Measurements from ENCODE around the gene SUN3. TPM values are rescaled to one million over a fixed set of nuclear protein-coding genes. Genes with fewer than 3 reads are reported as not detected.

SUN3 gene
- total and polyA plus RNA-seq, 3 donors from 2014 or later, result 12.8 to 64.5 (median 29.1) TPM

- Histone ChIP-seq H3K4me3 (no peak overlapping the region), H3K27me3 (no peaks in the 10 kb centered on the region), H3K4me1 (no peaks in the 10 kb centered on the region), H3K9me3 (no peaks in the 10 kb centered on the region), H3K27ac (no peak overlapping the region), H3K36me3 (ENCODE audit: low read depth, missing control alignments) (no peaks in the 10 kb centered on the region)
- TF ChIP-seq POLR2A (IDR thresholded peaks at IDR 0.05) (no peak), CTCF (IDR thresholded peaks at IDR 0.05) (no peak)
- DNase-seq, result no peak
- intact Hi-C loops (cut with DNase I; ENCODE audit: low total_unique reads), result no loop called here
- WGBS, 2 donors, result 80 to 83% methylated on average over 5 of the region's 5 CpGs
Observed at GRCh38 chr7:47965456-47965855, 63.5 kb downstream of the SUN3 start.

- H3K36me3 ChIP-seq (ENCODE audit: low read depth, missing control alignments), result no peaks in the 10 kb centered on the region
- no peak overlapping the region for H3K4me3 ChIP-seq
- WGBS, 2 donors, result 75 to 88% methylated on average over 3 of the region's 3 CpGs
- H3K27ac ChIP-seq, result no peak overlapping the region
- TF ChIP-seq CTCF (IDR thresholded peaks at IDR 0.05) (no peak), POLR2A (IDR thresholded peaks at IDR 0.05) (no peak)
- no peak for DNase-seq
- H3K27me3 ChIP-seq, result no peaks in the 10 kb centered on the region
- no peaks in the 10 kb centered on the region for H3K9me3 ChIP-seq
- intact Hi-C loops (cut with DNase I; ENCODE audit: low total_unique reads), result no loop called here
- no peaks in the 10 kb centered on the region for H3K4me1 ChIP-seq
Observed at GRCh38 chr7:47962262-47962661, 66.6 kb downstream of the SUN3 start.

GRCh38 chr7:47957156-47957555 is 71.8 kb downstream of the SUN3 start:
- no peak for DNase-seq
- H3K36me3 ChIP-seq (ENCODE audit: low read depth, missing control alignments), result no peaks in the 10 kb centered on the region
- no peak for TF ChIP-seq POLR2A (IDR thresholded peaks at IDR 0.05)
- no peaks in the 10 kb centered on the region for H3K27me3 ChIP-seq
- H3K27ac ChIP-seq, result no peak overlapping the region
- H3K4me3 ChIP-seq, result no peak overlapping the region
- H3K4me1 ChIP-seq, result no peaks in the 10 kb centered on the region
- H3K9me3 ChIP-seq, result no peaks in the 10 kb centered on the region
- 64 to 79% methylated on average over 6 of the region's 6 CpGs for WGBS, 2 donors
- intact Hi-C loops (cut with DNase I; ENCODE audit: low total_unique reads), result no loop called here

GRCh38 chr7:47956220-47956619 is 72.7 kb downstream of the SUN3 start:
- Histone ChIP-seq H3K4me3 (no peak overlapping the region), H3K27ac (no peak overlapping the region), H3K4me1 (no peaks in the 10 kb centered on the region), H3K9me3 (no peaks in the 10 kb centered on the region), H3K36me3 (ENCODE audit: low read depth, missing control alignments) (no peaks in the 10 kb centered on the region), H3K27me3 (no peaks in the 10 kb centered on the region)
- no peak for TF ChIP-seq CTCF (IDR thresholded peaks at IDR 0.05)
- TF ChIP-seq POLR2A (IDR thresholded peaks at IDR 0.05), result no peak
- no peak for DNase-seq
- WGBS, 2 donors, result 85 to 92% methylated on average over 5 to 6 of the region's 6 CpGs
- intact Hi-C loops (cut with DNase I; ENCODE audit: low total_unique reads), result no loop called here

- no peaks in the 10 kb centered on the region for H3K27me3 ChIP-seq
- no peaks in the 10 kb centered on the region for H3K9me3 ChIP-seq
- H3K27ac ChIP-seq, result no peak overlapping the region
- WGBS, 2 donors, result 95 to 96% methylated on average over 4 of the region's 4 CpGs
- H3K4me1 ChIP-seq, result peaks cover 12% of the 10 kb centered on the region
- TF ChIP-seq CTCF (IDR thresholded peaks at IDR 0.05) (no peak), POLR2A (IDR thresholded peaks at IDR 0.05) (no peak)
- DNase-seq, result no peak
- no peaks in the 10 kb centered on the region for H3K36me3 ChIP-seq (ENCODE audit: low read depth, missing control alignments)
- intact Hi-C loops (cut with DNase I; ENCODE audit: low total_unique reads), result no loop called here
- H3K4me3 ChIP-seq, result no peak overlapping the region
Observed at GRCh38 chr7:47954231-47954911, 74.5 kb downstream of the SUN3 start.
